ENCODE data around the gene GPR21.
A peak's percentile ranks its signal among the peaks of the same experiment; 100 is the strongest.

The GPR21 gene

GRCh38 chr9:123065196-123065595 is 31.7 kb downstream of the GPR21 start:
- no peak for DNase-seq (ENCODE audit: low spot score)

GRCh38 chr9:123067136-123067535 is 33.7 kb downstream of the GPR21 start:
- no peak for DNase-seq (ENCODE audit: low spot score)

GRCh38 chr9:123069010-123069481 is 35.6 kb downstream of the GPR21 start:
- peak; percentile 31 for DNase-seq (ENCODE audit: low spot score)

- DNase-seq (ENCODE audit: low spot score) = no peak
Observed at GRCh38 chr9:123070198-123070597, 36.7 kb downstream of the GPR21 start.

- DNase-seq (ENCODE audit: low spot score) = no peak
Observed at GRCh38 chr9:123072407-123072995, 39.0 kb downstream of the GPR21 start.

GRCh38 chr9:123073441-123073840 is 40.0 kb downstream of the GPR21 start:
- DNase-seq (ENCODE audit: low spot score) = no peak

- peak; percentile 12 for DNase-seq (ENCODE audit: low spot score)
Observed at GRCh38 chr9:123073991-123074422, 40.5 kb downstream of the GPR21 start.

GRCh38 chr9:123074628-123075027 is 41.2 kb downstream of the GPR21 start:
- DNase-seq (ENCODE audit: low spot score) = no peak

- no peak for DNase-seq (ENCODE audit: low spot score)
Observed at GRCh38 chr9:123080444-123080843, 47.0 kb downstream of the GPR21 start.

- DNase-seq (ENCODE audit: low spot score) = no peak
Observed at GRCh38 chr9:123081824-123082223, 48.4 kb downstream of the GPR21 start.

GRCh38 chr9:123083680-123084079 is 50.2 kb downstream of the GPR21 start:
- no peak for DNase-seq (ENCODE audit: low spot score)

- DNase-seq (ENCODE audit: low spot score) = no peak
Observed at GRCh38 chr9:123084256-123084655, 50.8 kb downstream of the GPR21 start.

All from AG08396 (cell line).